Medulla oblongata (tissue), 1 donor: ENCODE data around the gene HS6ST3.
A peak's percentile ranks its signal among the peaks of the same experiment; 100 is the strongest.
"Not testable (repeated sequence)": the region's sequence is repeated elsewhere in the genome, so short reads cannot be mapped to it uniquely, and the experiment has no call there.

Experiments
- DNase-seq: peaks from one replicate; pipeline ENCODE4 v3.0.0-alpha.2; 2015; ENCODE audit errors: extremely low spot score

HS6ST3 gene

DNA sequence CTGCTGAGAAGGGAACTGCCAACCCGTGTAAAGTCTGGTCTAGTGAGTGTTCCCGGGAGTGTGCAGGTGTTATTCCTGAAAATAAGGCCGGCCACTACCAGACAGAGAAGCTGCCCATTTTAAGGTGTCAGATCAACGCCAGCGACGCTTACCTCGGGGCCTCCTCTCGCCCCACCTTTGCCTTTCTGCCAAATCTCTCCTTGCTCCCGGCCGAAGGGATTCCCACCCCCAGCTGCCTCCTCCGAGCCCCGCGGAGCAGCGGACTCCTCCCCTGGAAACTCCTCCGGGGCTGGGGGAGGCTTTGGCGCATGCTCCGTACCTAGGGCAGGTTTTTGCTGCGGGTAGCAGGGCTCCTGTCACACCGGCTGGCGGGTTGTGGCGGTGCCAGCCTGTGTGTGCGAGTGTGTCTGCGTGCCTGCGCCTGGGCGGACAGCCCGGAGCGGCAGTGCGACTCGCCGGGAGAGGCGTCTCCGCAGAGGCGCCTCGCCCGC is at the start of gene HS6ST3:
Gene HS6ST3, plus strand, starts transcription at position 359 of the 491 bp plus-strand sequence.
- peak; percentile 29 for DNase-seq

DNA sequence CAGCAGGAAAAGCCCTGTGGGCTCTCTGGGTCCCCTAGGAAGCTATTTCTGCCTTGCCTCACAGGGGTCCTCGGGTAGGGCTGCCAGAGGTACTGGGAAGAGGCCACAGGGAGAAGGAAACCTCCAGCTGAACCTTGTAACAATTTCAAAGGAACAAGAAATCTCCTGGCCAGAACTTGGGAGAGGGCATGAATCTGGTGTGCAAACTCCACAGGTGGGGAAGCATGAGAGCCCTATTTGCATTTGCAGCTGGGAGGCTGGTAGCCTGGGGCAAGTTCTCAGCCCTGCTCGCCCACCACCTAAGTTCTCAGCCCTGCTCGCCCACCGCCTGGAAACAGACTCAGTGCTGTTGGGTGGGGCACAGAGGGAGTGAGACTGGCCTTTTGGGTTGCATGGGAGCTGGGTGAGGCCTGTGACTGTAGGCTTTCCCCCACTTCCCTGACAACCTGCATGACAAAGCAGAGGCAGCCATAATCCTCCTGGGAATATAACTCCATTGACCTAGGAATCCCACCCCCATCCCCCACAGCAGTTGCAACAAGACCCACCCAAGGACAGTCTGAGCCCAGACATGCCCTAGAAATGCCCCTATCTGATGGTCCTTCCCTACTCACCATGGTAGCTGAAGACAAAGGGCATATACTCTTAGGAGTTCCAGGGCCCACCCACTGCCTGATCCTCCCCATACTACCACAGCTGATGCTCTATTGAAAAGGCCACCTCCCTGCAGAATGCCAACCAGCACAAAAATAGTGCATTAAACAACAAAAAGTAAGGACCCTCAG is 48.4 kb upstream of the HS6ST3 start:
- no peak for DNase-seq

DNA sequence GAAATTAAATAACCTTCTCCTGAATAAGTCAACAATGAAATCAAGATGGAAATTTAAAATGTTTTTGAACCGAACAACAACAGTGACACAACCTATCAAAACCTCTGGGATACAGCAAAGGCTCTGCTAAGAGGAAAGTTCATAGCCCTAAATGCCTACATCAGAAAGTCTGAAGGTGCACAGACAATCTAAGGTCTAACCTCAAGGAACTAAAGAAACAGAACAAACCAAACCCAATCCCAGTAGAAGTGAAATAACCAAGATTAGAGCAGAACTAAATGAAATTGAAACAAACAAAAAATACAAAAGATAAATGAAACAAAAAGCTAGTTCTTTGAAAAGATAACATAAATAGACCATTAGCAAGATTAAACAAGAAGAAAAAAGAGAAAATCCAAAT is 45.7 kb upstream of the HS6ST3 start:
- DNase-seq, result no peak

GRCh38 chr13:96046449-96047126 is 43.3 kb upstream of the HS6ST3 start:
- DNase-seq, result not testable (repeated sequence)

- DNase-seq, result not testable (repeated sequence)
These were observed 39.0 kb upstream of the HS6ST3 start for GRCh38 chr13:96050955-96051354.

DNA sequence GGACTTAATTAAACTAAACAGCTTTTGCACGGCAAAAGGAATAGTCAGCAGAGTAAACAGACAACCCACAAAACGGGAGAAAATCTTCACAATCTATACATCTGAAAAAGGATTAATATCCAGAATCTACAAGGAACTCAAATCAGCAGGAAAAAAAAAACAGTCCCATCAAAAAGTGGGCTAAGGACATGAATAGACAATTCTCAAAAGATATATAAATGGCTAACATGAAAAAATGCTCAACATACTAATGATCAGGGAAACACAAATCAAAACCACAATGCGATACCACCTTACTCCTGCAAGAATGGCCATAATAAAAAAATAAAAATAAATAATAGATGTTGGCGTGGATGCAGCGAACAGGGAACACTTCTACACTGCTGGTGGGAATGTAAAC is 38.4 kb upstream of the HS6ST3 start:
- DNase-seq, result not testable (repeated sequence)

DNA sequence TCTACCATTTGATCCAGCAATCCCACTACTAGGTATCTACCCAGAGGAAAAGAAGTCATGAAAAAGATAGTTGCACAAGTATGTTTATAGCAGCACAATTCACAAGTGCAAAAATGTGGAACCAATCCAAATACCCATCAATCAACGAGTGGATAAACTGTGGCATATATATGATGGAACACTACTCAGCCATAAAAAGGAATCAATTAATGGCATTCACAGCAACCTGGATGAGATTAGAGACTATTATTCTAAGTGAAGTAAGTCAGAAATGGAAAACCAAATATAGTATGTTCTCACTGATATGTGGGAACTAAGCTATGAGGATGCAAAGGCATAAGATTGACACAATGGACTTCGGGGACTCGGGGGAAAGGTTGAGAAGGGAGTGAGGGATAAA is 38.0 kb upstream of the HS6ST3 start:
- DNase-seq, result not testable (repeated sequence)

- peak; percentile 20 for DNase-seq
These were observed 37.3 kb upstream of the HS6ST3 start for GRCh38 chr13:96052656-96053002.

- DNase-seq, result peak; percentile 95
These were observed 36.8 kb upstream of the HS6ST3 start, which contains the start of gene UGGT2 for GRCh38 chr13:96053003-96053703. Gene UGGT2, minus strand, starts transcription at chr13:96053401. Its CDS starts 89 bp downstream, at chr13:96053312.

DNA sequence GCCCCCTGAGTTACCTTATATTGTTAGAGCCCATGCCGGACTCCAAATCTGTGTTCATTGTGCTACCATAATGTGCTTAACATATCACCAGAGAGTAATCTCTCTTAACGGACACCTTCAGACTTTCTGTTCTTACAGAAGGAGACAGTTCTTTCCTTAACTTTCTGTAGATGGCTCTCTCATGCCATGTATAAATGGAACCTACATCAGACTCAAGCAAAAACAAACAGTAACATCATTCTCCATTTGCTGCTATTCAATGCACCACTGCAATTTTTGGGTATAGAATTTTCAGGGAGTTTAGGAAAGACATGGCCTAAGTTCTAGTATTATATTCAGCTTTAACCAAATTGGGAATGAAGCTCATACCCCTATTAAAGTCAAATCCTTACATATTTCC is 24.1 kb upstream of the HS6ST3 start:
- no peak for DNase-seq

GRCh38 chr13:96068729-96069128 is 21.2 kb upstream of the HS6ST3 start:
- no peak for DNase-seq

- no peak for DNase-seq
These were observed 18.4 kb upstream of the HS6ST3 start for GRCh38 chr13:96071504-96071903.

DNA sequence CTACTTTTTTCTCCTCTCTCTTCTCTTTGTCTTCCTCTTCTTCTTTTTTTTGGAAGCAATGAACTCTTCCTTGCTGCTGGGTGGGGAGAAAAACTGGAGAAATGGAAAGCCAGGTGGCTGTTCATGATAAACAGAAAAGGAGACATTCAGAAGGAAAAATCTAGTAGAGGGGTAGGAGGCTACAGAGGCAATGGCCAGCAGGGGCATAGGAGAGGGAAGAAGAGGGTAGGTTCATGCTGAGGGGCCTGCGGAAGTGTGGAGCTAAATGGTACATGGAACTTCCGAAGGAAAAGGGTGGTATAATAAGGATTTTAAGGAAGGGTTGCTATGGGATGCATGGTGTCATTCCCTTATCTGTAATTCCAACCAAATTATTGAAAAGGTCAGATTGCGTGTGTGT is 17.5 kb upstream of the HS6ST3 start:
- DNase-seq, result no peak

GRCh38 chr13:96075953-96076543 is 13.9 kb upstream of the HS6ST3 start:
- no peak for DNase-seq

DNA sequence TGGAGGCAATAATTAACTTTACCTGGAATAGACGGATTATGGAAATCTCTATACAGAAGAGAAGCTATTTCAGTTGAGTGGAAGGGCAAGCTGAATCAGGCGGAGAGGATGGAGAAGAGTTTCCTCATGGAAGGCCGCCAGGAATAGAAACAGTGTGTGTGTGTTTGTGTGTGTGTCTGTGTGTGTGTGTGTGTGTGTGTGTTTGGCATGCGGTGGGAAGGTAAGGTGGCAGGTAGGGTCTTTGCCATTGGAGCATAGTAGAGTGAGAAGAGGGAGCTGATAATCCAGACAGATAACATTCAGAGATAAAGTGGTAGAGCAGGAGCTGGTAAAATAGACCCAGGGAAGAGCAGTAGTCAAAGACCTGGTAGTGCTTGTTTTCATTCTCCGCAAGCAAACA is 9.2 kb upstream of the HS6ST3 start:
- DNase-seq, result no peak

DNA sequence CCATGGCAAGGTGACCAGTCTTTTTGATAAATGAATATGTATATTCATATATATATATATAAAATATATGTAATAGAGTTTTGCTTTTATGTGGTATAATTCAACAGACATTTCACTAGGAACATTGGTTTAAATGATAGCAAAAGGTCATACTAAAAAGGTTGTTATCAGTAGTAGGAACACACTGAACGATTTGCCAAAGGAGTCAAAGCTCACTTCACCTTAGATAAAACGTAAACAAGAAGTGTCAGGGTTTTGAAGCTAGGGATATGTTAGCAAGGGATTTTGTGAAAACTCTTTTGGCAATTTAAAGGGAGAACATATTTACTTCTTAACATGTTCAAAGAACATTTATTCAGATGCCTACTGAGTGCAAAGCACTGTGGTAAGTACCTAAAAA is 8.0 kb upstream of the HS6ST3 start:
- DNase-seq, result no peak

- no peak for DNase-seq
These were observed 7.3 kb upstream of the HS6ST3 start for GRCh38 chr13:96082640-96083039.

DNA sequence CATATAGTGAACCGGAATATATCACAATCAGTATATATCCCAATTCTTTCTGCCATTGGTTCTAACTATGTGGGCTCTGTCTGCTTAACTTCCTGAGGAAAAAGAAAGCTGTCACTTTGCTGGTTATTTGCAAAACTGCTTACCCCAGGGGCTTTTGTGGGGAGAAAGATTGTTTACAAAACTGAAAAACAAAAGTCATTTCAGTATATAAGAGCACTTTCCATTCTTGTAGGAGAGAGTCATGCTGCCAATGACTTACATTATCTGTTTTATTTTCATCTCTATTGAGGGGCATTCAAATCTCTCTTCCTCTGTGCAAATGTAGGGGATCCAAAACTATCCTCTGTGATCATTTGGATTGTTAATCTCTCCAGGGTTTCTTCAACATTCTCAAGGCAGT is 3.2 kb upstream of the HS6ST3 start:
- DNase-seq, result no peak

GRCh38 chr13:96089139-96089538 is 768 bp upstream of the HS6ST3 start:
- no peak for DNase-seq

GRCh38 chr13:96090240-96091101 is 564 bp downstream of the HS6ST3 start:
- no peak for DNase-seq
